Amniotic stem cell (primary cell): ENCODE data around the gene GCK.
"Not testable (repeated sequence)": the region's sequence is repeated elsewhere in the genome, so short reads cannot be mapped to it uniquely, and the experiment has no call there.

Experiments
- DNase-seq: peaks from one replicate; lab custom pipeline; 2025; lab: John Stamatoyannopoulos, UW

GCK gene

GRCh38 chr7:44141221-44141850 lies 47.9 kb downstream of the GCK start, which contains the start of gene MYL7:
MYL7 (minus strand) TSS chr7:44141332; CDS start chr7:44141305, 27 bp downstream.
- DNase-seq = no peak

- no peak for DNase-seq
Observed at GRCh38 chr7:44140341-44140740, 48.9 kb downstream of the GCK start.

- no peak for DNase-seq
Observed at GRCh38 chr7:44139311-44140010, 49.8 kb downstream of the GCK start.

GRCh38 chr7:44138698-44139097 lies 50.5 kb downstream of the GCK start:
- no peak for DNase-seq

- DNase-seq = no peak
Observed at GRCh38 chr7:44136731-44137130, 52.5 kb downstream of the GCK start.

- no peak for DNase-seq
Observed at GRCh38 chr7:44134943-44135628, 54.2 kb downstream of the GCK start.

GRCh38 chr7:44133295-44133694 lies 55.9 kb downstream of the GCK start:
- DNase-seq = no peak

- no peak for DNase-seq
Observed at GRCh38 chr7:44132039-44132438, 57.2 kb downstream of the GCK start.

- DNase-seq = no peak
Observed at GRCh38 chr7:44131173-44132029, 57.8 kb downstream of the GCK start.

- DNase-seq = no peak
Observed at GRCh38 chr7:44128721-44129582, 60.3 kb downstream of the GCK start.

GRCh38 chr7:44127161-44127560 lies 62.1 kb downstream of the GCK start:
- no peak for DNase-seq

GRCh38 chr7:44126574-44126973 lies 62.7 kb downstream of the GCK start:
- DNase-seq = not testable (repeated sequence)

GRCh38 chr7:44124822-44125202 lies 64.4 kb downstream of the GCK start:
- DNase-seq = no peak

GRCh38 chr7:44123190-44124003 lies 65.8 kb downstream of the GCK start, which contains the start of gene POLD2:
POLD2 (minus strand) TSS chr7:44123548; CDS start chr7:44122053, 1,495 bp downstream.
- peak; percentile 93 for DNase-seq

GRCh38 chr7:44122529-44122928 lies 66.7 kb downstream of the GCK start:
- DNase-seq = no peak

- no peak for DNase-seq
Observed at GRCh38 chr7:44121761-44122420, 67.3 kb downstream of the GCK start.

GRCh38 chr7:44120395-44120794 lies 68.8 kb downstream of the GCK start:
- no peak for DNase-seq

GRCh38 chr7:44119829-44120380 lies 69.3 kb downstream of the GCK start:
- no peak for DNase-seq

- DNase-seq = no peak
Observed at GRCh38 chr7:44117801-44118429, 71.3 kb downstream of the GCK start.
